Activated CD8-positive, alpha-beta memory T cell treated with anti-CD3 and anti-CD28 coated beads, Interleukin-2, amount 10 ng/mL, durations not matched to agents 7 days and 5 days (primary cell): ENCODE results near the gene MTX1. TPM values are rescaled to one million over a fixed set of nuclear protein-coding genes. Genes with fewer than 3 reads are reported as not detected.
A peak's percentile ranks its signal among the peaks of the same experiment; 100 is the strongest.
"Not testable (repeated sequence)": the region's sequence is repeated elsewhere in the genome, so short reads cannot be mapped to it uniquely, and the experiment has no call there.

Source experiments
- ATAC-seq: fragments of 150-1000 bp; cut with Tn5 transposase; one replicate; pipeline ENCODE4 v1.10.0; 2021; ENCODE audit warnings: moderate library complexity
- CTCF ChIA-PET: fragments of 350-600 bp; sonication (Branson Sonifier 250); formaldehyde crosslinking; loops from one replicate; lab custom pipeline; 2021; ENCODE audit warnings: antibody characterized with exemption; lab: Charles Lee
- DNase-seq: peaks from one replicate; pipeline ENCODE4 v3.0.0-alpha.2; 2020
- H3K27ac Mint-ChIP-seq: one replicate; pipeline ENCODE4 v1.8.0; 2021; ENCODE audit warnings: mild to moderate bottlenecking, mixed read lengths
- H3K27me3 Mint-ChIP-seq: one replicate; pipeline ENCODE4 v1.8.0; 2021; ENCODE audit warnings: mixed read lengths
- H3K36me3 Mint-ChIP-seq: one replicate; pipeline ENCODE4 v1.8.0; 2021; ENCODE audit warnings: mild to moderate bottlenecking, mixed read lengths
- H3K4me1 Mint-ChIP-seq: one replicate; pipeline ENCODE4 v1.8.0; 2021; ENCODE audit warnings: mixed read lengths
- H3K4me3 Mint-ChIP-seq: one replicate; pipeline ENCODE4 v1.8.0; 2021; ENCODE audit warnings: mild to moderate bottlenecking, moderate library complexity, mixed read lengths
- H3K9me3 Mint-ChIP-seq: one replicate; pipeline ENCODE4 v1.8.0; 2022; ENCODE audit warnings: low read depth, mixed read lengths
- total RNA-seq, 2 experiments: library from RNA; stranded (reverse); gene quantifications; one replicate each; pipeline ENCODE4 v1.2.3, GENCODE V29; 2021

The MTX1 gene
- total RNA-seq, 2 experiments from 2014 or later: 39.0 to 48.6 TPM

DNA sequence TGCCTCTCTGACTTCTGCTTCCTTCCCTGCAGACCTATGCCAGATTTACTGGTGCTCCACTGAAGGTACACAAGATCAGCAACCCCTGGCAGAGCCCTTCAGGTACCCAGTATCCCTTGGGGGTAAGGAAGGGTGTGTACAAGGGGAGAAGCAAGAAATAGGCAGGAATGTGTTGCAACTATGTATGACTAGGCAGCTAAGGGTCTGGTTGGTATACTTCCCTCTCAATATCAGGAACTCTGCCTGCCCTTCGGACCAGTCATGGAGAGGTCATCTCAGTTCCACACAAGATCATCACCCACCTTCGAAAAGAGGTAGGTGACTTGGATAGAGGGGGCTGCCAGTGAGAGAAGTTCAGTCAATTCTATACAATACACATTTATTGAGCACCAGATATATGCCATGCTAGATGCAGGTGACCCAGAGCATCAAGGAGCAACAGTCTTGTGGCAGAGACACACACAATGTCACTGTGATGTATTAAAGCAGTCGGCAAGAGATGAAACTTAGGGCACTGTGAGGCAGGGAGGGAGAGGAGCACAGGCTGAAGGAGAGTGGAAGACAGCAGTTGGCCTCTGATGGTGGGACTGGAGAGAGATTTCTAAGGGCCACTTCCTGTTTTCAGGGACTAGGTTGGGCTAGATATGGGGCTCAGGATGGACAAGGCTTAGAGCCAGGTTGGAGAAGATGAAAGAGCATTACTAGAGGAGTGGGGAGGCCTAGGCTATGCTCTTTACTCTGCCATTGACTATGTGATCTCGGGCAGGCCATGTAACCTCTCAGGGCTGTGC is 2.0 kb downstream of the MTX1 start:
- Mint-ChIP-seq H3K27me3 (no peaks in the 10 kb centered on the region), H3K36me3 (peaks cover 3% of the 10 kb centered on the region), H3K9me3 (no peaks in the 10 kb centered on the region), H3K4me3 (peak overlapping the region; percentile 83), H3K4me1 (peaks cover 41% of the 10 kb centered on the region), H3K27ac (no peak overlapping the region)
- ATAC-seq (no peak), DNase-seq (no peak)
- CTCF ChIA-PET: interaction anchor here (4.2 to 5.3 kb wide), 3 partner anchors 32 to 40 kb away, joined by 36 to 55 read pairs (median 41); partner anchors contain the start of genes KRTCAP2 and TRIM46

DNA sequence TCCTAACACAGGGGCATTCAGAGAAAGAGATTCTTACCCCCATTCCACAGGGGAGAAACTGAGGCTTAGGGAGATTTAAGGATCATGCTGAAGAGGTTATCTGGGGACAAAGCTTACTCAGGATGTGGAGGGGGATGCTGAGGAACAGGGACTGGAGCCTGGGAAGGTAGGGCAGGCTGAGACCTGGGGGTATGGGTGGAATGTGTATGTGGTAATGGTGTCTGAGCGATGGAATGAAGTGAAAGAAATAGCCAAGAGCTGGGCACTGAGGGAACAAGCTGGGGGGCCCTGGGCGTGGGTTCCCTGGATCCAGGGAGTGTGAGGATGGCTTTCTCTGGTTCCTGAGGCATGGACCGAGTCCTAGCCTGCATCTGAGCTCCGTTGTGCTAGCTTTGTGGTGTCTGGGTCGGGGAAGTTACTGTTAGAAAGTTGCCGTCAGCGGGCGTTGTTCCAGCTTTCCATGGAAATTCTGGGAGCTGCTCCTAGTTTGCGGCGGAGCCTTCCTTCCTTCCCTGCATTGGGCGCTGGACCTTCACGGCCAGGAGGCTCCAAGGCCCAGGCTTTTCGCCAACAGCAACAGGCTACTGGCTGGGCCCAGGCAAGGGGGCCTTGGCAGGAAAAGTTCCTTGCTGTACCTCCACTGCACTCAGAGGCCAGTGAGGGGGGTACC is 3.0 kb downstream of the MTX1 start:
- DNase-seq, CTCF ChIA-PET, H3K27ac Mint-ChIP-seq, ATAC-seq, H3K9me3 Mint-ChIP-seq, H3K36me3 Mint-ChIP-seq, H3K27me3 Mint-ChIP-seq, H3K4me3 Mint-ChIP-seq: not testable (repeated sequence)
- peaks cover 39% of the 10 kb centered on the region for H3K4me1 Mint-ChIP-seq

DNA sequence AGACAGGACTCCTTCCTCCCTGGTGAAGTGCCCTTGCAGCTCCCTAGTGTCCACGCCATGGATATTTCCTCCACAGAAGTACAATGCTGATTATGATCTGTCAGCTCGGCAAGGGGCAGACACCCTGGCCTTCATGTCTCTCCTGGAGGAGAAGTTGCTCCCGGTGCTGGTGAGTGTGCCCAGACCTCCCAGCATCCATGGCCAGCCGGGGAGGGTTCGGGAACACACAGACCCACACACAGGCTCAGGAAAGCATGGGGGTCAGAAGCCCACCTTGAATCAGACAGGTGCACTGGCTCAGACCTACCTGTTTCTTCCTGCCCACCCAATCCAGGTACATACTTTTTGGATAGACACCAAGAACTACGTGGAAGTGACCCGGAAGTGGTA is 3.6 kb downstream of the MTX1 start:
- H3K4me3 Mint-ChIP-seq, H3K9me3 Mint-ChIP-seq, H3K36me3 Mint-ChIP-seq, DNase-seq, CTCF ChIA-PET, H3K27ac Mint-ChIP-seq, H3K27me3 Mint-ChIP-seq, ATAC-seq: not testable (repeated sequence)
- peaks cover 34% of the 10 kb centered on the region for H3K4me1 Mint-ChIP-seq

DNA sequence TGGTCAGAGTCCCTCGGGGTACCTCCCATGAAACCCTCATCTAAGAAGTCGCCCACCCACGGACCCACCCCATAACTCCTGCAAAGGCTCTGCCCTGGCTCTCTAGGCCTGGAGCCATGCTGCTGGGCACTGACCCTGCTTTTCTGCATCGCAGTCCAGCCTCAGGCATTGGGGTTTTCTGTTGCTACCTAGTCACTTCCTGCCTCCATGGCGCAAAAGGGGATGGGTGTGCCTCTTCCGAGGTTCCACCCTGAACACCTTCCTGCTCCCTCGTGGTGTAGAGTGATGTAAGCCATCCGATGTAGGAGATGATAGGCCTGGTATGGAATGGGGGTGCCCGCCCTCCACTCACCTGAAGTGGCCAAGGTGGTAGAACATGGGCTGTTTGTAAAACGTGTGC is 6.2 kb downstream of the MTX1 start:
- DNase-seq, H3K9me3 Mint-ChIP-seq, H3K27me3 Mint-ChIP-seq, H3K4me3 Mint-ChIP-seq, H3K36me3 Mint-ChIP-seq: not testable (repeated sequence)
- Mint-ChIP-seq H3K27ac (peak overlapping the region; percentile 76), H3K4me1 (peaks cover 34% of the 10 kb centered on the region)
- CTCF ChIA-PET: interaction anchor here (1.9 kb wide), 1 partner anchor 21 kb away, joined by 6 read pairs; no protein-coding TSS in a partner anchor
- ATAC-seq: peak; percentile 43

DNA sequence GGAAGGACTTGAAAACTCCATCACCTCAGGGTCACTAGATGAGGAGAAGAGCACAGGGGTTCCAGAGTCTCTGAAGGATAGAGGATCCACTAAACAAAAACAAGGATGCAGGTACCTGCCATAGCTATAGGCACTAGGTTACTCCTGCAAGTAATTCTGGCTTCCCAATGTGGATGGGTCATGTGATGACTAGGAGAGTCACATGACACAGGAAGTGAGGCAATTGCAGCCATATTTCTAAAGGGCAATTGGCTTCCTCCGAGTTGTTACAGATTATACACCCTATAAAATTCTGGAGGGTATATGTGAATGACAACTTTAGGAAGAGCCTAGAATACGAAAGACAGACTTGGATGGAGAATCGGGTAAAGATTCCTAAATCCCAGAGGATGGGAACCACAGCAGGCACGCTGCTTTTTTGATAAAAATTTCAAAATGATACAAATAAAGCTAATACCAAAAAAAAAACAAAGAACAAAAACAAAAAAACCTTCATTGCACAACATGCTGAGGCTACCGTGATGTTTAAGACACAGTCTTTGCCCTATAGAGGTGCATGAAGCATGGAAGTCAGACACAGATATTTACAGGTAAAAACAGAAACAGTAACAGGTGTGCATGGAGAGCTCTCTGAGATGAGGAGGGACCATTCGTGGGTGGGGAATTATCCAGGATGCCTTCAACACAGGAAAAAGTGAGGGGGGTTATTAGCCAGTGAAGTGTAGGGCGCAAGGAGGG is 10.5 kb downstream of the MTX1 start:
- no peaks in the 10 kb centered on the region for H3K9me3 Mint-ChIP-seq
- peaks cover 37% of the 10 kb centered on the region for H3K4me1 Mint-ChIP-seq
- H3K27ac Mint-ChIP-seq: peak overlapping the region; percentile 80
- no peak overlapping the region for H3K4me3 Mint-ChIP-seq
- ATAC-seq (peak; percentile 44), DNase-seq (no peak)
- CTCF ChIA-PET: interaction anchor here (0.8 to 2.8 kb wide), 3 partner anchors 12 to 32 kb away, joined by 3 to 13 read pairs (median 9); partner anchors contain the start of genes MTX1 and THBS3
- peaks cover 3% of the 10 kb centered on the region for H3K36me3 Mint-ChIP-seq
- H3K27me3 Mint-ChIP-seq: no peaks in the 10 kb centered on the region

DNA sequence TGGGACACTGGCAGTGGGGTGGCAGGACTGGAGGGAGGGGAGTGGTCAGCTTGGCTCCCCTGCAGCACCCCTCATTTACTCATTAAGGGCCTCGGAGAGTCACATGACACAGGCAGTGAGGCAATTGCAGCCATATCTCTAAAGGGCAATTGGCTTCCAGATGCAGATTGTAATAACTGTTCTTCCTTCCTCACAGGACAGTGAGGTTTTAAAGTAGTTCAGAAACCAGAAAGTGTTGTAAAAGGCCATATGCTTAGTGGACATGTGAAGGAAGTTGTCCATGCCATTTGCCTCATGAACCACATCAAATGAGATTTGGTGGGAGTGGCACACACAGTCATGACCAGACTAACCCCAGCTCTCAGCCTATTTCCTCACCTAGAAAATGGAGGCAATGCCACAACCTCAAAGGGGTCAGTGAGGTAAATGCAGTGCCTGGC is 11.1 kb downstream of the MTX1 start:
- Mint-ChIP-seq H3K9me3 (no peaks in the 10 kb centered on the region), H3K4me1 (peaks cover 39% of the 10 kb centered on the region), H3K27me3 (no peaks in the 10 kb centered on the region), H3K4me3 (no peak overlapping the region), H3K36me3 (peaks cover 3% of the 10 kb centered on the region), H3K27ac (peak overlapping the region; percentile 80)
- CTCF ChIA-PET: interaction anchor here (2.2 to 2.8 kb wide), 2 partner anchors 12 to 31 kb away, joined by 9 to 13 read pairs; partner anchors contain the start of genes MTX1 and THBS3
- peak; percentile 63 for DNase-seq
- peak; percentile 53 for ATAC-seq

DNA sequence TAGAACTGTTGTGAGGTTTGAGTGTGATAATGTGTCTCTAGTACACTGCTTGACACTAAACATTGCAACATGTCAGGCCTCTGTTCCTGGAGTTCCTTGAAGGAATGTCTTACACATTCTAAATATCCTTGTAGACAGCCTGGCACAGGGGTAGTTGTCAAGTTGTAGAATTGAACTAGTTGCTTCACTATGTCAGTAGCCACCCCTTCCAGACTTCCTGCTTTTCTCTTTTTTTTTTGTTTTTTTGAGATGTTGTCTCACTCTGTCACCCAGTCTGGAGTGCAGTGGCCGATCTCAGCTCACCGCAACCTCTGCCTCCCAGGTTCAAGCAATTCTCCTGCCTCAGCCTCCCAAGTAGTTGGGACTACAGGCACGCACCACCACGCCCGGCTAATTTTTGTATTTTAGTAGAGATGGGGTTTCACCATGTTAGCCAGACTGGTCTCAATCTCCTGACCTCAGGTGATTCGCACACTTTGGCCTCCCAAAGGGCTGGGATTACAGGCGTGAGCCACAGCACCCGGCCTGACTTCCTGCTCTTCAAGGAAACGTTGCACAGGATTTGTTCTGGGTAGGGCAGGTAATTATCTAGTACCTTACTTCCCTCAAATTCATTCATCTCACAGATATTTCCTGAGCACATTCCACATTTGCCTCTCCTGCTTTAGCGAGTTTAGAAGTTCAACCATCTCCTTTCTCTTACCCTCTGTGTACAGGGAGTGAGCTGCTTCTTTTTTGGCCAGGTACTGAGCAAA is 11.9 kb downstream of the MTX1 start:
- not testable (repeated sequence) for DNase-seq, H3K9me3 Mint-ChIP-seq, ATAC-seq, H3K36me3 Mint-ChIP-seq, H3K27me3 Mint-ChIP-seq, H3K4me3 Mint-ChIP-seq
- CTCF ChIA-PET: interaction anchor here (2.8 kb wide), 1 partner anchor 13 kb away, joined by 9 read pairs; the partner anchor contains the start of genes MTX1 and THBS3
- Mint-ChIP-seq H3K4me1 (peaks cover 38% of the 10 kb centered on the region), H3K27ac (peak overlapping the region; percentile 80)

DNA sequence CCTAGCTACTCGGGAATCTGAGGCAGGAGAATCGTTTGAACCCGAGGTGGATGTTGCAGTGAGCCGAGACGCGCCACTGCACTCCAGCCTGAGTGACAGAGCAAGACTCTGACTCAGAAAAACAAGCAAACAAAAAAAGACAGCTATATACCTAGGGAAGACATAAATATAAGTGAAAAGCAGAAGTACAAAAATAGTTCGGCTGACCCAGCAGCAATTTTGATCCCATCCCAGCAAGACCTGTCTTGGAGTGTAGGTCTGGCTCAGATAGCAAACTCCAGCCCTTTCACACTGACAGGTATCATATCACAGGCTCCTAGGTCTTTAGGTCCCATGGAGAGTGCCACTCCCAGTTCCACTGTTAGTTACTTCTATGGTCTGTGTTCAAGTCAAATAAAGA is 14.6 kb downstream of the MTX1 start:
- Mint-ChIP-seq H3K36me3 (peaks cover 4% of the 10 kb centered on the region), H3K9me3 (no peaks in the 10 kb centered on the region), H3K4me3 (no peak overlapping the region), H3K27me3 (no peaks in the 10 kb centered on the region), H3K4me1 (peaks cover 61% of the 10 kb centered on the region), H3K27ac (no peak overlapping the region)
- DNase-seq: no peak
- CTCF ChIA-PET: interaction anchor here (1.3 to 6.8 kb wide), 3 partner anchors 15 to 55 kb away, joined by 3 to 77 read pairs (median 3); partner anchors contain the start of genes MTX1 and THBS3
- ATAC-seq: no peak

DNA sequence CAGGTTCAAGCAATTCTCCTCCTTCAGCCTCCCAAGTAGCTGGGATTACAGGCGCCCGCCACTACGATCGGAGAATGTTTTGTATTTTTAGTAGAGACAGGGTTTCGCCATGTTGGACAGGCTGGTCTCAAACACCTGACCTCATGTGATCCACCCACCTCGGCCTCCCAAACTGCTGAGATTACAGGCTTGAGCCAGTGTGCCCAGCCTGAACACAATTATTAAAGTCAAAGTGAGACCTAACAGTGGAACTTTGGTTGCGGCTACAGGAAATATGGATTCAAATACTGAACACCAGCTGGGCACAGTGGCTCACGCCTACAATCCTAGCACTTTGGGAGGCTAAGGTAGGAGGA is 16.9 kb downstream of the MTX1 start:
- CTCF ChIA-PET: interaction anchor here (0.8 to 6.8 kb wide), 9 partner anchors 17 to 134 kb away, joined by 3 to 77 read pairs (median 8); partner anchors contain the start of genes KRTCAP2, MTX1 and THBS3
- peak overlapping the region; percentile 98 for H3K27ac Mint-ChIP-seq
- peak overlapping the region; percentile 98 for H3K4me3 Mint-ChIP-seq

DNA sequence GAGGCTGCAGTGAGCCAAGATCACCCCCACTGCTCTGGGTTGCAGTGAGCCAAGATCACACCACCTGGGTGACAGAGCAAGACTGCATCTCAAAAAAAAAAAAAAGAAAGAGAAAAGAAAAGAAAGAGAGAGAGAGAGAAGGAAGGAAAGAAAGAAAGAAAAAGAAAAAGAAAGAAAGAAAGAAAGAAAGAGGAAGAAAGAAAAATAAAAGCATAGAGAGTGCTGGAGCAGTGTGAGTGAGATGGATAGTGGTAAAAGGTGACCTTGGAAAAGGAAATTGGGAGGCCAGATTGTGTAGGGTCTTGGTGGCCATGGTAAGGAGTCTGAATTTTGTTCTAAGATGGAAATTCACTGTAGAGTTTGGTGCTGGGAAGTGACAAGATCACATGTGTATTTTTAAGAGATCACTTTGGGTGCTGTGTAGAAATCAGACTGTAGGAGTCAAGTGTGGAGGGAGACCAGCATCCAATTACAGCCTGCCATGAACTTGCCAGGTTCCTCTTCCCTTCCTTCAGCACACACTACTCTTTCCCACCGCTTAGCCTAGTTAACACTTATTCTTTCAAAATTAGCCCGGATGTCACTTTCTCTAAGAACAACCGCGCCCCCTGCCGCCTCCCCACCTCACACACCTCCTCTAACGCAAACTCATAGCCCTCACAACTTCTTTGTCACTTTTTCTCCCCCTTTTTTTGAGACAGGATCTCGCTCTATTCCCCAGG is 17.9 kb downstream of the MTX1 start:
- no peaks in the 10 kb centered on the region for H3K27me3 Mint-ChIP-seq
- peaks cover 41% of the 10 kb centered on the region for H3K4me1 Mint-ChIP-seq
- DNase-seq (peak; percentile 91), ATAC-seq (peak; percentile 46)
- H3K9me3 Mint-ChIP-seq: no peaks in the 10 kb centered on the region
- H3K27ac Mint-ChIP-seq: peak overlapping the region; percentile 98
- peak overlapping the region; percentile 98 for H3K4me3 Mint-ChIP-seq
- H3K36me3 Mint-ChIP-seq: peaks cover 4% of the 10 kb centered on the region
- CTCF ChIA-PET: interaction anchor here (0.6 to 6.8 kb wide), 16 partner anchors 10 to 394 kb away, joined by 3 to 77 read pairs (median 6); partner anchors contain the start of genes KRTCAP2, MTX1 and THBS3

More for the DNA sequence above, 16.9 kb downstream of the MTX1 start:
- not testable (repeated sequence) for H3K36me3 Mint-ChIP-seq, H3K27me3 Mint-ChIP-seq, DNase-seq, H3K9me3 Mint-ChIP-seq, ATAC-seq
- peaks cover 47% of the 10 kb centered on the region for H3K4me1 Mint-ChIP-seq

DNA sequence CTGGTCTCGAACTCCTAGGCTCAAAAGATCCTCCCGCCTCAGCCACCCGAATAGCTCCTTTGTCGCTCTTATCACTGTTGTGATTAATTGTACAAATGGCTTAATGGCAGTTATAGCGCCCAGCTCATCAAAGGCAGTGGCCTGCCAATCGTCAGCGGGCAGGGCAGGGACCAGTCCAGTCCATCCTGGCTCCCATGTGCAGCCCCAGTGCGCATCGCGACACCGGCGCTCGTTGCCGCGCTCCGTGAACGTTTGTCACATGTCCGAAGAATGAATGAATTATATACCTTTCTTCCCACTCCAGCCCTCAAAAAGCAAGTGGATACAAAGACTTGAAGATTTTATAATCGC is 18.4 kb downstream of the MTX1 start:
- DNase-seq (peak; percentile 77), ATAC-seq (peak; percentile 43)
- Mint-ChIP-seq H3K36me3 (peaks cover 4% of the 10 kb centered on the region), H3K9me3 (no peaks in the 10 kb centered on the region), H3K27me3 (no peaks in the 10 kb centered on the region), H3K4me1 (peaks cover 41% of the 10 kb centered on the region), H3K4me3 (peak overlapping the region; percentile 98), H3K27ac (peak overlapping the region; percentile 98)
- CTCF ChIA-PET: interaction anchor here (0.6 to 6.8 kb wide), 15 partner anchors 9 to 393 kb away, joined by 3 to 77 read pairs (median 6); partner anchors contain the start of genes KRTCAP2, MTX1 and THBS3
